ENCODE results near the gene PTPRG.

GRCh38 chr3:62024882-62025281 lies 463.5 kb downstream of the PTPRG start:
- TF ChIP-seq CTCF (conservative IDR thresholded peaks at IDR 0.05; ENCODE audit: low read depth, low read length) (no peak), EZH2 (IDR thresholded peaks at IDR 0.05; ENCODE audit: low read length, unreplicated experiment) (no peak)

All from PC-3 (cell line).